ENCODE data around the gene SH3RF3. TPM values are rescaled to one million over a fixed set of nuclear protein-coding genes. Genes with fewer than 3 reads are reported as not detected.

SH3RF3 gene
- total RNA-seq, 2 donors from 2014 or later = 37.4 to 61.7 TPM

GRCh38 chr2:109151519-109151918 lies 22.5 kb downstream of the SH3RF3 start:
- H3K36me3 ChIP-seq = no peaks in the 10 kb centered on the region
- no peak for DNase-seq (ENCODE audit: low spot score)
- H3K4me1 ChIP-seq (ENCODE audit: control insufficient read depth in 1 of 2, low read depth in 2 of 2) = peaks cover 12 to 45% of the 10 kb centered on the region in 2 donors
- TF ChIP-seq CTCF (IDR thresholded peaks at IDR 0.05) = no peak
- no peaks in the 10 kb centered on the region for H3K9me3 ChIP-seq
- H3K4me3 ChIP-seq = no peak overlapping the region
- no peaks in the 10 kb centered on the region for H3K27me3 ChIP-seq (replicated peaks; ENCODE audit: insufficient read depth)
- ATAC-seq (ENCODE audit: insufficient number of reproducible peaks, low FRiP score, low read depth) = no peak
- H3K27ac ChIP-seq = no peak overlapping the region

DNA sequence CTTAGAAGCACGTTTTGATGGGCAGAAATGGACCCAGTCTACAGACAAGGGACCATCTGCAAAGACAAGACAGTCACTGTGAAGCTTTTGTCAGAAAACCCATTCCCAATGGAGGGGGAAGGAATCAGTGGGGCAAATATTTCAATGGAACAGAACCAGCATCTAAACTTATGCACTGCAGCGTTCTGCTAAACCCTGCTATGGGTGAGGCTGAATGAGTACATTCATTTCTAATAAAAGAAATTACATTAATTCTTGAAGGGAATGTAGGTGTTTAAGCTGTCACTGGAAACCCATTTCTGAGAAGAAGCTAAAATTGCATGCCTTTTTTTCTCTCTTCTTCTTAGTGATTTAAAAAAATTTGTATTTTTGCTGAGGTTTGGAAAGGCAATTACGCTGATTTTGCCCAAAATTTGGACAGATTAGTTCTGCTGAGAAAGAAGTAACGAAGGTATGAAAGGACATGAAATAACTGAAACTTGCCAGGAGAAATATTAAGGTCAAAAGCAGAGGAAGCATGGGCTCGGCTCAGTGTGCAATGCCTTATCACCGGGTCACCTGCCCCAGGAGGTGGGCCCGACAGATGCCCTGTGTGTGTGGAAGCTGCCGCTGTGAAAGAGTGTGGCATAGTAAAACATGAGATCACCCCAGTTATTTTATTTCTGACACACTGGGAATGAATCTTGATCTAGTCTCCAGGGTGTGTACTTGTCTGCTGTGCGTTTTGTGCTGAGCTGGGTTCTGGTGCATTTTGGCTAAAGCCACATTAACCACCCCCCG lies 24.2 kb downstream of the SH3RF3 start:
- no peak for TF ChIP-seq CTCF (IDR thresholded peaks at IDR 0.05)
- Histone ChIP-seq H3K9me3 (no peaks in the 10 kb centered on the region), H3K4me1 (ENCODE audit: control insufficient read depth in 1 of 2, low read depth in 2 of 2) (peaks cover 12 to 43% of the 10 kb centered on the region in 2 donors), H3K36me3 (no peaks in the 10 kb centered on the region), H3K27ac (no peak overlapping the region), H3K27me3 (replicated peaks; ENCODE audit: insufficient read depth) (no peaks in the 10 kb centered on the region), H3K4me3 (no peak overlapping the region)
- DNase-seq (ENCODE audit: low spot score) = no peak
- ATAC-seq (ENCODE audit: insufficient number of reproducible peaks, low FRiP score, low read depth) = no peak

DNA sequence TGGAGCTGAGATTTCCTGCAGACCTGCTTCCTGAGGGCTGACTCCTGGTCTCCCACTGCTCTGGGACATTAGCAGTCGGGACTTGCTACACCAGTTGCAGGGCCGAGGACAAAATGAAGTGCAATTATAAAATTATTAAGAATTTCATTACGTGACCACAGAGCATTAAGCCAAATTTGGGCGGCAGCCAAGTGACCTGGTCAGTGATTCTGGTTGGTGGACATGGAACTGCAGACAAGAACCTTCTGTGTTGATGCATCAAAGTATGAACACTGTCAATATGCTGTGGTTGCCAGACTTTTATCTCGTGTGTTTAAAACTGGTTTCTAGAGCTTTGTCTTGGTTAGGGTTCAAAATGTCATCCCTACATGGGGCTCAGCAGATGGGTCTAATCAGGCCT lies 24.8 kb downstream of the SH3RF3 start:
- no peaks in the 10 kb centered on the region for H3K9me3 ChIP-seq
- DNase-seq (ENCODE audit: low spot score) (no peak), ATAC-seq (ENCODE audit: insufficient number of reproducible peaks, low FRiP score, low read depth) (no peak)
- H3K4me3 ChIP-seq = no peak overlapping the region
- peaks cover 7 to 37% of the 10 kb centered on the region in 2 donors for H3K4me1 ChIP-seq (ENCODE audit: control insufficient read depth in 1 of 2, low read depth in 2 of 2)
- TF ChIP-seq CTCF (IDR thresholded peaks at IDR 0.05) = no peak
- H3K27me3 ChIP-seq (replicated peaks; ENCODE audit: insufficient read depth) = no peaks in the 10 kb centered on the region
- H3K27ac ChIP-seq = no peak overlapping the region
- no peaks in the 10 kb centered on the region for H3K36me3 ChIP-seq

DNA sequence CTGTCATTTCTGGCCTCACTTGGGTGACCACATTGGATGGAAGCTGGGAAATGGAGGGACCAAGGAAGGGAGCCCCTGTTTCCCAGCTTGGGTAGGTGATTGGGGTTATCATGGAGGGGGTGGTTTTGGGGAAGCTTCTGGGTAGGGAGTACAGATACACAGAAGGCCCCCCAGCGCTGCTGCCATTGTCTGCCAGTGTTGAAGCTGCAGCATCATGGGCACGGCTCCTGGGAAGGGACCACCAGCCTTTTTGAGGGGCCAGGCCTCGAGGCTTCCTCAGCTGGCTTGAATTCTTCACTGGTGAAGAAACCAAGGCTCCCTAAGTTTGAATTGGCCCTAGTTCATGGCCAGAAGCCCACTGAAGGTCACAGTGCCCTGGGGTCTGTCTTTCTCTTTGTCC lies 25.2 kb downstream of the SH3RF3 start:
- Histone ChIP-seq H3K27ac (no peak overlapping the region), H3K36me3 (no peaks in the 10 kb centered on the region), H3K27me3 (replicated peaks; ENCODE audit: insufficient read depth) (no peaks in the 10 kb centered on the region), H3K9me3 (no peaks in the 10 kb centered on the region), H3K4me1 (ENCODE audit: control insufficient read depth in 1 of 2, low read depth in 2 of 2) (peaks cover 7 to 33% of the 10 kb centered on the region in 2 donors), H3K4me3 (no peak overlapping the region)
- no peak for ATAC-seq (ENCODE audit: insufficient number of reproducible peaks, low FRiP score, low read depth)
- no peak for TF ChIP-seq CTCF (IDR thresholded peaks at IDR 0.05)
- no peak for DNase-seq (ENCODE audit: low spot score)

GRCh38 chr2:109155553-109156451 lies 26.8 kb downstream of the SH3RF3 start:
- TF ChIP-seq CTCF (IDR thresholded peaks at IDR 0.05) = no peak
- Histone ChIP-seq H3K36me3 (no peaks in the 10 kb centered on the region), H3K27me3 (replicated peaks; ENCODE audit: insufficient read depth) (no peaks in the 10 kb centered on the region), H3K4me1 (ENCODE audit: control insufficient read depth in 1 of 2, low read depth in 2 of 2) (peaks cover 7 to 35% of the 10 kb centered on the region in 2 donors), H3K4me3 (no peak overlapping the region), H3K9me3 (no peaks in the 10 kb centered on the region), H3K27ac (no peak overlapping the region)
- DNase-seq (ENCODE audit: low spot score) (no peak), ATAC-seq (ENCODE audit: insufficient number of reproducible peaks, low FRiP score, low read depth) (peak; percentile 57)

Measured in thoracic aorta (tissue), 2 donors.